Progenitor cell of endocrine pancreas (in vitro differentiated cells): ENCODE measurements around the gene COQ4. TPM values are rescaled to one million over a fixed set of nuclear protein-coding genes. Genes with fewer than 3 reads are reported as not detected.
A peak's percentile ranks its signal among the peaks of the same experiment; 100 is the strongest.

ENCODE experiments used
- DNase-seq: peaks from one replicate; pipeline ENCODE4 v3.0.0; 2021; ENCODE audit warnings: low spot score; ENCODE audit not compliant: unreplicated experiment
- H3K27ac Mint-ChIP-seq: 2 replicates; pipeline ENCODE4 v1.8.0; 2021; ENCODE audit warnings: mild to moderate bottlenecking, moderate library complexity, mixed read lengths
- H3K27me3 Mint-ChIP-seq: 2 replicates; pipeline ENCODE4 v1.8.0; 2021; ENCODE audit warnings: mixed read lengths
- H3K36me3 Mint-ChIP-seq: 2 replicates; pipeline ENCODE4 v1.8.0; 2022; ENCODE audit warnings: mixed read lengths; ENCODE audit not compliant: insufficient read depth
- H3K4me1 Mint-ChIP-seq: 2 replicates; pipeline ENCODE4 v1.8.0; 2021; ENCODE audit warnings: low read depth, mixed read lengths
- H3K4me3 Mint-ChIP-seq: 2 replicates; pipeline ENCODE4 v1.8.0; 2021; ENCODE audit warnings: low read depth, mild to moderate bottlenecking, moderate library complexity, mixed read lengths
- H3K9me3 Mint-ChIP-seq: 2 replicates; pipeline ENCODE4 v1.8.0; 2021; ENCODE audit warnings: low read depth, mixed read lengths
- CTCF ChIP-seq: fragments of 200-600 bp; sonication (generic); IDR thresholded peaks from one replicate; pipeline ENCODE4 v1.5.0; 2021; ENCODE audit warnings: antibody characterized with exemption, mild to moderate bottlenecking; ENCODE audit not compliant: unreplicated experiment
- total RNA-seq: library from RNA; stranded (reverse); gene quantifications from 2 replicates; pipeline ENCODE4 v1.2.1, GENCODE V29; 2021

COQ4 gene
- total RNA-seq, 1 donor from 2014 or later: 64.5 TPM

- H3K4me1 Mint-ChIP-seq: peaks cover 4% of the 10 kb centered on the region
- no peaks in the 10 kb centered on the region for H3K27me3 Mint-ChIP-seq
- H3K36me3 Mint-ChIP-seq: no peaks in the 10 kb centered on the region
- no peak overlapping the region for H3K27ac Mint-ChIP-seq
- peak; percentile 58 for DNase-seq
- H3K9me3 Mint-ChIP-seq: no peaks in the 10 kb centered on the region
- TF ChIP-seq CTCF: peak; percentile 84
- peak overlapping the region; percentile 67 for H3K4me3 Mint-ChIP-seq
Measured at GRCh38 chr9:128361986-128362646, 39.5 kb downstream of the COQ4 start.

GRCh38 chr9:128362774-128363173, 40.1 kb downstream of the COQ4 start:
- H3K9me3 Mint-ChIP-seq: no peaks in the 10 kb centered on the region
- no peaks in the 10 kb centered on the region for H3K27me3 Mint-ChIP-seq

GRCh38 chr9:128365525-128365924, 42.9 kb downstream of the COQ4 start:
- no peaks in the 10 kb centered on the region for H3K27me3 Mint-ChIP-seq
- TF ChIP-seq CTCF: no peak
- peak overlapping the region; percentile 34 for H3K4me3 Mint-ChIP-seq
- peaks cover 9% of the 10 kb centered on the region for H3K4me1 Mint-ChIP-seq
- no peaks in the 10 kb centered on the region for H3K36me3 Mint-ChIP-seq
- no peak for DNase-seq
- H3K27ac Mint-ChIP-seq: peak overlapping the region; percentile 94
- no peaks in the 10 kb centered on the region for H3K9me3 Mint-ChIP-seq

More at GRCh38 chr9:128362774-128363173, 40.1 kb downstream of the COQ4 start:
- DNase-seq: no peak
- no peak overlapping the region for H3K27ac Mint-ChIP-seq
- no peaks in the 10 kb centered on the region for H3K36me3 Mint-ChIP-seq
- TF ChIP-seq CTCF: no peak
- peaks cover 4% of the 10 kb centered on the region for H3K4me1 Mint-ChIP-seq
- no peak overlapping the region for H3K4me3 Mint-ChIP-seq

- no peak overlapping the region for H3K4me3 Mint-ChIP-seq
- DNase-seq: no peak
- TF ChIP-seq CTCF: no peak
- H3K36me3 Mint-ChIP-seq: no peaks in the 10 kb centered on the region
- H3K4me1 Mint-ChIP-seq: peaks cover 24% of the 10 kb centered on the region
- H3K27me3 Mint-ChIP-seq: no peaks in the 10 kb centered on the region
- H3K9me3 Mint-ChIP-seq: no peaks in the 10 kb centered on the region
- H3K27ac Mint-ChIP-seq: no peak overlapping the region
Measured at GRCh38 chr9:128369024-128369706, 46.5 kb downstream of the COQ4 start.

GRCh38 chr9:128370367-128370751, 47.7 kb downstream of the COQ4 start:
- Mint-ChIP-seq H3K27me3 (no peaks in the 10 kb centered on the region), H3K27ac (peak overlapping the region; percentile 99), H3K9me3 (no peaks in the 10 kb centered on the region), H3K4me1 (peaks cover 21% of the 10 kb centered on the region), H3K4me3 (peak overlapping the region; percentile 97), H3K36me3 (no peaks in the 10 kb centered on the region)
- no peak for TF ChIP-seq CTCF
- no peak for DNase-seq
